ENCODE data around the gene ERBB3. TPM values are rescaled to one million over a fixed set of nuclear protein-coding genes. Genes with fewer than 3 reads are reported as not detected.

The ERBB3 gene
- total RNA-seq, 2 experiments from 2014 or later, result not detected

GRCh38 chr12:56121204-56121870 lies 41.4 kb downstream of the ERBB3 start:
- Histone ChIP-seq H3K9me2 (ENCODE audit: insufficient read depth, low read length) (no peaks in the 10 kb centered on the region), H3K4me3 (ENCODE audit: low read depth, low read length, poor library complexity, severe bottlenecking) (no peak overlapping the region), H3K79me2 (ENCODE audit: insufficient read depth, low read depth, low read length) (peaks cover 16% of the 10 kb centered on the region), H3K27ac (ENCODE audit: low read depth, low read length, poor library complexity, severe bottlenecking) (no peak overlapping the region), H4K20me1 (ENCODE audit: insufficient read depth, low read length) (no peaks in the 10 kb centered on the region), H3K9me3 (ENCODE audit: low read length) (no peaks in the 10 kb centered on the region), H2AFZ (ENCODE audit: low read length) (no peak overlapping the region), H3K36me3 (ENCODE audit: insufficient read depth, low read length) (peaks cover 42% of the 10 kb centered on the region), H3K4me2 (ENCODE audit: low read length) (no peak overlapping the region), H3K4me1 (ENCODE audit: insufficient read depth, low read length, poor library complexity, severe bottlenecking) (peaks cover 42% of the 10 kb centered on the region)
- CTCF ChIA-PET (ENCODE audit: unreplicated experiment), result no interaction called here
- intact Hi-C loops (cut with micrococcal nuclease; ENCODE audit: unreplicated experiment), result no loop called here
- TF ChIP-seq EZH2phosphoT487 (IDR thresholded peaks at IDR 0.05; ENCODE audit: borderline replicate concordance, low read depth, low read length) (no peak), CTCF (conservative IDR thresholded peaks at IDR 0.05; ENCODE audit: low read length) (no peak)
- no TSS peak for BruUV-seq (replicated peaks)
- POLR2A ChIA-PET, result no interaction called here
- DNase-seq (ENCODE audit: low spot score), result no peak

- Histone ChIP-seq H3K79me2 (ENCODE audit: insufficient read depth, low read depth, low read length) (peaks cover 10% of the 10 kb centered on the region; the same call in 1 of the 2 replicates), H3K4me1 (ENCODE audit: insufficient read depth, low read length, poor library complexity, severe bottlenecking) (peaks cover 55% of the 10 kb centered on the region), H3K9me2 (ENCODE audit: insufficient read depth, low read length) (no peaks in the 10 kb centered on the region), H3K9me3 (ENCODE audit: low read length) (no peaks in the 10 kb centered on the region), H3K4me3 (ENCODE audit: low read depth, low read length, poor library complexity, severe bottlenecking) (no peak overlapping the region), H4K20me1 (ENCODE audit: insufficient read depth, low read length) (no peaks in the 10 kb centered on the region), H3K27ac (ENCODE audit: low read depth, low read length, poor library complexity, severe bottlenecking) (no peak overlapping the region), H2AFZ (ENCODE audit: low read length) (no peak overlapping the region), H3K36me3 (ENCODE audit: insufficient read depth, low read length) (peaks cover 31% of the 10 kb centered on the region; the same call in 1 of the 2 replicates), H3K4me2 (ENCODE audit: low read length) (no peak overlapping the region)
- TF ChIP-seq CTCF (conservative IDR thresholded peaks at IDR 0.05; ENCODE audit: low read length) (no peak), EZH2phosphoT487 (IDR thresholded peaks at IDR 0.05; ENCODE audit: borderline replicate concordance, low read depth, low read length) (no peak)
- no TSS peak for BruUV-seq (replicated peaks)
- intact Hi-C loops (cut with micrococcal nuclease; ENCODE audit: unreplicated experiment), result no loop called here
- POLR2A ChIA-PET, result interaction anchor here (1.2 kb wide), 2 partner anchors 40 to 66 kb away, joined by 3 to 4 read pairs; no protein-coding TSS in a partner anchor
- no peak for DNase-seq (ENCODE audit: low spot score)
- CTCF ChIA-PET (ENCODE audit: unreplicated experiment), result interaction anchor here (0.6 to 0.8 kb wide), 2 partner anchors 66 to 76 kb away, joined by 3 read pairs; partner anchors contain the start of gene SMARCC2
These were observed 42.7 kb downstream of the ERBB3 start for GRCh38 chr12:56122637-56123036.

DNA sequence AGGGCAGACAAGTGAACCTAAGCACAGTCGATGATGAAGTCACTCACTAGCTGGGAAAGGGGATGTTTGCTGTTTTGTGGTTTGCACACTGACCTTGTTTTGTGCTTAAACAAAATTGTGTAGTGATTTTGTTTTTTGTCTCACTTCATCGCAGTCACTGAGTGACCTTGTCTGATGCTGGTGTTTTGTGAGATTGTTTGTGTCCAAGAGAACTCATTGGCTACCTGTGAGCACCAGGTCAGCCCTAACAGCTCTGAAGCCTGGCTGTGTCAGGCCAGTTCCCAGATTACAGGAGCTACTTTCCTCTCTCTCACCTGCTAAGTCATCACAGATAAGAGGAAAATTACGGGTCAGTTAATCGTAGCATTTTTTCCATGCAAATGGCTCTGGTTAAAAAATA lies 44.2 kb downstream of the ERBB3 start:
- intact Hi-C loops (cut with micrococcal nuclease; ENCODE audit: unreplicated experiment), result no loop called here
- H3K36me3 ChIP-seq (ENCODE audit: insufficient read depth, low read length), result peaks cover 29% of the 10 kb centered on the region; the same call in 1 of the 2 replicates

More for the DNA sequence above, 44.2 kb downstream of the ERBB3 start:
- BruUV-seq (replicated peaks), result no TSS peak
- ChIA-PET CTCF (ENCODE audit: unreplicated experiment) (interaction anchor here (1.3 kb wide), 1 partner anchor 65 kb away, joined by 6 read pairs; the partner anchor contains the start of gene SMARCC2), POLR2A (interaction anchor here (0.7 to 1.2 kb wide), 5 partner anchors 7 to 98 kb away, joined by 3 to 4 read pairs (median 3); no protein-coding TSS in a partner anchor)
- Histone ChIP-seq H2AFZ (ENCODE audit: low read length) (no peak overlapping the region), H3K9me2 (ENCODE audit: insufficient read depth, low read length) (no peaks in the 10 kb centered on the region), H3K4me3 (ENCODE audit: low read depth, low read length, poor library complexity, severe bottlenecking) (no peak overlapping the region), H4K20me1 (ENCODE audit: insufficient read depth, low read length) (no peaks in the 10 kb centered on the region), H3K27ac (ENCODE audit: low read depth, low read length, poor library complexity, severe bottlenecking) (peak overlapping the region; percentile 96), H3K4me2 (ENCODE audit: low read length) (0 out of 2 replicates have a peak overlapping the region, but pooled peaks have one; percentile 4), H3K4me1 (ENCODE audit: insufficient read depth, low read length, poor library complexity, severe bottlenecking) (peaks cover 51% of the 10 kb centered on the region), H3K9me3 (ENCODE audit: low read length) (no peaks in the 10 kb centered on the region), H3K79me2 (ENCODE audit: insufficient read depth, low read depth, low read length) (peaks cover 18% of the 10 kb centered on the region; the same call in 1 of the 2 replicates)
- DNase-seq (ENCODE audit: low spot score), result no peak
- TF ChIP-seq EZH2phosphoT487 (IDR thresholded peaks at IDR 0.05; ENCODE audit: borderline replicate concordance, low read depth, low read length) (no peak), CTCF (conservative IDR thresholded peaks at IDR 0.05; ENCODE audit: low read length) (no peak)
